HG02870 (cell line): ENCODE results near the gene CRYBB3.
"Not testable (repeated sequence)": the region's sequence is repeated elsewhere in the genome, so short reads cannot be mapped to it uniquely, and the experiment has no call there.

Experiments
- ATAC-seq: cut with Tn5 transposase; IDR thresholded peaks from one replicate; pipeline ENCODE4 v1.9.1; 2021; ENCODE audit warnings: mild to moderate bottlenecking, moderate library complexity; ENCODE audit not compliant: unreplicated experiment

The CRYBB3 gene

GRCh38 chr22:25174888-25175411 lies 24.7 kb upstream of the CRYBB3 start:
- no peak for ATAC-seq

DNA sequence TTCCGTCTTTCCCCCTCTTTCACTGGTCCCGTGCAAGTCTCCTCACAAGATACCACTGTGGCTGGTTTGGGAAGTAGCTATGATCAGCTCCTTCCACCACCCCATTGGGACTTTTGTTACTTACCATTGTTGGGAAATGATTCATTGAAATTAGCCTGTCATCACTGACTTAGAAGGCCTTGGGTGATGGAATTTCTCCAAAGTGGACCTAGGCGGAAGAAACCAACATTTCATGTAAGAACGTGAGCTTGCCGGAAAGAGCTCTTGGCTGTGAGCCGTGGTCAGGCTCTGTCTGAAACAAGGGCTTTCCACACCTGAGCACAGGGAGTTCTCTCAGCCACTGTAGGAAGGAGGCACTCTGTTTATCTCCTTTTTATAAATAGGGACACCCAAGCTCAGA lies 23.5 kb upstream of the CRYBB3 start:
- no peak for ATAC-seq

- no peak for ATAC-seq
These were observed 22.9 kb upstream of the CRYBB3 start for GRCh38 chr22:25176799-25177198.

DNA sequence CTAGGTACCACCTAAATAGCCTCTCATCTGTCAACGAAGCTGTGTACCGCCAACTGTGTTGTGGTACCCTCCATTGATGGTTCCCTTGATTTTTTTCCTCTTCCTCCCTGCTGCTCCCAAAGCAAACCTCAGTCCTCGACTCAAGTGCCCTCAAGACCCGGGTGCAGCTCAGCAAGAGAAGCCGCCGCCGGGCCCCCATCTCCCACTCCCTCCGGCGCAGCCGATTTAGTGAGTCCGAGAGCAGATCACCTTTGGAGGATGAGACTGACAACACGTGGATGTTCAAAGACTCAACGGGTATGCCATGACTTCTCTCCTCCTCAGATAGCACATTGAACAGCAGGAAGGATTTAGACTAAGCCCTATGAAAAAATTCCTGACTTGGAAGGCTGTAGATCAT lies 22.4 kb upstream of the CRYBB3 start:
- ATAC-seq, result no peak

- no peak for ATAC-seq
These were observed 21.8 kb upstream of the CRYBB3 start for GRCh38 chr22:25177895-25178294.

DNA sequence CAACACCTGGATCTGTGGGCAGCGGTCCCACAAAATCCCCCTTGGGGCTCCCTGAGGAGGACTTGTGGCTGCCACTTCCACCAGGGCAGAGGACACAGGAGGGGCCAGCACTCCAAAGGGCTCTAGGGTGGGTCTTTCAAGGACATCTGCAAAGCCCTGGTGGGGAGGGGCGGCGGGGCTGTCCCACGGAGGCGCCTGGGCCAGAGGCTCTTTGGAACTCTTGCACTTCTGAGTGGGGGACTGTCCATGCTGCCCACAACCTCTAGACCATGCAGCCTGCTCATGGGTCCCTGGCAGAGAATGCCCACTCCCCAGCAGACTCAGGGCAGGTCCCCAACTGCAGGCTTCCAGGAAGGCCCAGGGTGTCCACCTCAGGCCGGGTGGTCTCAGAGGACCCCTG lies 21.3 kb upstream of the CRYBB3 start:
- not testable (repeated sequence) for ATAC-seq

GRCh38 chr22:25178869-25179631 lies 20.6 kb upstream of the CRYBB3 start:
- not testable (repeated sequence) for ATAC-seq

GRCh38 chr22:25182131-25183110 lies 17.2 kb upstream of the CRYBB3 start:
- ATAC-seq, result no peak

DNA sequence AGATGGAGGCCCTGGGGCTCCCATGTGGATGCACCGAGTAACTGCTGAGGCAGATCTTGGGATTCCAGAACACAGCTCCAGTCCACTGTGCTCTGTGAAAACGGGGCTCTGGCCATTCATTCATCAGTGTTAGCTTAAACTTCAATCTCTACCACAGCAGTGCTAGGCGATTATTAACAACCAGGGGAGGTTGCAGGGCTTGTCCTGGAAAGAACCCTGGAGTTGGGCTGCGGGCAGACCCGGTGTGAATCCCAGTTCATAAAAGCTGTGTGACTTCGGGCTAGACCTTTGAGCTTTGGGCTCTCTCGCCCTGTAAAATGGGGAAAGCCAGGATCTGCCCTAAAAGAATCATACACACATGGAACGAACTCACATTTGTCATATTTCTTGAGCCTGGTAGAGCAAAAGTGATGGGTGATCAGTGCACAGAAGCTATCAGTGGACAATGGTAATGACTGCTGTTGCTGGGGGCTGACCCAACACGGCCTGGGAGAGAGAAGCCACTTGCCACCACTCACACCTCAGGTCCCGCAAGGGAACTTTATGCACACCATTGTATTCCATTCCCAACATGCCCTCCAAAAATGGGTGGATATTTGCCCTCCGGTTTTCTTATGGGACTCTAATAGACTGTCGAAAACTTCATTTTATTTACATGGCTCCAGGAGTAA lies 15.6 kb upstream of the CRYBB3 start:
- ATAC-seq, result no peak

DNA sequence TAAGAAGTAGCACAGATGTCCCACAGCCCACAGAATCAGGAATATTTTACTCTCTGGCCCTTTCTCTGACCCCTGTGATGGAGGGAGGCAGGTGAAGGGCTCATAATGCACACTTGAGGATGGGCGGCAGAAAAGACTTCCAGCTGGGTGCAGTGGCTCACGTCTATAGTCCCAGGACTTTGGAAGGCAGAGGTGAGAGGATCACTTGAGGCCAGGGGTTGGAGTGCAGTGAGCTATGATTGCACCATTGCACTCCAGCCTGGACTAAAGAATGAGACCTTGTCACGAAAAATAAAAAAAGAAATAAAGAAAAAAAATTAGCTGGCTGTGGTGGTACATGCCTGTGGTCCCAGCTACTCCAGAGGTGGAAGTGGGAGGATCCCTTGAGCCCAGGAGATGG lies 13.5 kb upstream of the CRYBB3 start:
- no peak for ATAC-seq

DNA sequence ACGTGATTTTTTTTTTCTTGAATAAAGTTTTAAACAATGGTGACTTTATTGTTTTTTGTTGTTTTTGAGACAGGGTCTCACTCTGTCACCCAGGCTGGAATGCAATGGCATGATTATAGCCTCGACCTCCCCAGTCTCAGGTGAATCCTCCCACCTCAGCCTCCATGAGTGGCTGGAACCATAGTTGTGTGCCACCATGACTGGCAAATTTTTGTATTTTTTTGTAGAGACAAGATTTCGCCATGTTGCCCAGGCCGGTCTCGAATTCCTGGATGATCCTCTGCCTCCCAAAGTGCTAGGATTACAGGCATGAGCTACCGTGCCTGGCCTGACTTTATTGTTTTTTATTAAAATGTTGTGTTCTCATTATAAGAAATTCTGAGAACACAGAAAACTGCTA lies 12.2 kb upstream of the CRYBB3 start:
- ATAC-seq, result no peak

DNA sequence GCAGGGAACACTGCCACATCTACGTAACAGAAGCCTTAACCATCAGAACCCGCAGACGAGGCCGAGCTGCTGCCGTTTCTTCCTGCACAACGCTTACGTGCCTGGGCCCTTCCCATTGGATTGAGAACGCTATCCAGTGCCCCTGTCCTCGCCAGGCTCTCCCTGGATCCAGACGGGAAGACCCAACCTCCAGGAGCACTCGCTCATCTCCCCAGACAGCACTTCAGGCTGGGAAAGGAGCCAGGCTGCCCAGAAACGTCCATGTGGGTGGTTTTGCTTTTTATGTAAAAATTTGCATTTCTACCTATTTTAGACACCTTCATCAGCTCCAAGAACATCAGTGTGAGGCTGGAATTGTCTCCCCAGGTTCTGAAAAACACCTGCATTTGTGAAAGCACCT lies 7.3 kb upstream of the CRYBB3 start:
- ATAC-seq, result no peak

DNA sequence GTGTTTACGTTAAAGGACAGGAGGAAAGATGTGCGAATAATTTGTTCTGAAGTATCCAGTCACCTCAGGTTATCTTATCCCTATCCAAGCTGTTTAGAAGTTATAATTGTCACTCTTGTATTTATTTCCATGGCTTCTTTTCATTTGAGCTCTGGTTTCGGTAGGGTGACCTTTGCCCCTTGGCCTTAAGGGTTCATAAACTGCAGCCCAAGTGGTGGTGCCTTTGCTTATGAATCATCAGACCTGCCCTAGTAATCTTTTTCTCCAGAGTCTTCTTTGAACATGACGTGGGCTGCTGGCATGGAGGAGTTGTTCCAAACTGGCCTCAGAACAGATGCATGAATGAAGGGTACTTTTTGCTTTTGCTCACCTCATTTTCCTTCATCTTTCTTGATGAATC lies 6.5 kb upstream of the CRYBB3 start:
- ATAC-seq, result no peak

- ATAC-seq, result no peak
These were observed 6.1 kb upstream of the CRYBB3 start for GRCh38 chr22:25193548-25193947.

DNA sequence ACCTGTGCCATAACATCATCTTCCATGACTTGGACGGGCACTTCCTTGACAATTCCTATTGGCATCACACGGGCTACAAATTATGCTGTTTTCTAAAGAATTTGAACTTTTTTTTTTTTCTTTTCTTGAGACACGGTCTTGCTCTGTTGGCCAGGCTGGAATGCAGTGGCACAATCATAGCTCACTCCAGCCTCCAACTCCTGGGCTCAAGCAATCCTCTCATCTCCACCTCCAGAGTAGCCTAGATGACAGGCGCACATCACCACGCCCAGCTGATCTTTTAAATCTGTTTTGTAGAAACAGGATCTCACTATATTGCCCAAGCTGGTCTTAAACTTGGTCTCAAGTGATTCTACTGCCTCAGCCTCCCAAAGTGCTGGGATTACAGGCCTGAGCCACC lies 3.3 kb upstream of the CRYBB3 start:
- ATAC-seq, result no peak

- no peak for ATAC-seq
These were observed 2.3 kb upstream of the CRYBB3 start for GRCh38 chr22:25197340-25197739.

DNA sequence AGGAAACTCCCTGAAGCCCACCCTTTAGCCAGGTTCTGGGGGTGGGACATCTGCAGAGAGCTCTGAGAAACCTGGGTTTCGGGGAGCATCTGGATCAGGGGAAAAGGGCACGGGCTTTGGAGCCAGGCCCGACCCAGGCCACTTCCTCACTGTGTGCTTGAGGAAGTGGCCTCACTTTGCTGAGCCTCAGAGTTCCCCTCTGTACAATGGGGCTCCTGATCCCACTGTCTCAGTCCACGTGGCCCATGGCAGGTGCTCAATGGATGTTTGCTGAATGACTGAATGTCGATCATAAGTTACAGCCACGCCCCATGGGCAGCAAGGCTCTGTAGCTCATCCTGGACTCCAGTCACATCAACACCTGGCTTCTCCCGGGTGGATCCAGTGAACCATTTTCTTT lies 1.3 kb downstream of the CRYBB3 start:
- ATAC-seq, result no peak

DNA sequence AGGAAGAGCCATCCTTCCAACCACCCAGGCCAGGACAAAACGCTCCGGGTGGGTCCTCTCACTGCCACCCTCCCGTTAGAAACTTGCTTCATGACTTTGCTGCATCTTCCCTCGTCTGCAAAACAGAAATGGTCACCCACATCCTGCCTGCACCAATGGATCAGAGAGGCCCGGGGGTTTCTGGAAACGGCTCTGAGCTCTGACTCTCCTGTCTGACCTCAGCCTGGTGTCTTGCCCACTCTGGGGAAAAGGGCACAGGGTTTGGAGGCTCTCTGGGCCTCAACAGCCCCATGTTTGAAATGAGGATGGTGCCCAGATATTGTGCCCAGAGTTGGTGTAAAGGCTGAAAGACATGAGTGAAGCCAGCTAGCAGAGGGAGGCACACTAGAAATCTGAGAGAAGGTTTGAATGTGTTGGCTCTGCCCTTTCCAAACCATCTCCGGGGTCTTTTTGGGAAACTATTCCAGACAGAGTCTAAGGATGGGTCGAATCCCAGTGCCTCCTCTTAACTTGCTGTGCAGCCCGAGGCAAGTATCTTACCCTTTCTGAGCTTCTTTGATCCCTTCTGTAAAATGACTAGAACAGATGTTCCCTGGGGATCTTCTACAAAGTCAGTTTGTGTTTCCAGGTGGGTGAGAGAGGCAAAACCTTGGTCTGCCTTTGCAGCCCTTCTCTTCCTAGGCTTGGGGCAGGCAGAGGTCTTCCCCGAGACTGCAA lies 2.1 kb downstream of the CRYBB3 start:
- no peak for ATAC-seq

DNA sequence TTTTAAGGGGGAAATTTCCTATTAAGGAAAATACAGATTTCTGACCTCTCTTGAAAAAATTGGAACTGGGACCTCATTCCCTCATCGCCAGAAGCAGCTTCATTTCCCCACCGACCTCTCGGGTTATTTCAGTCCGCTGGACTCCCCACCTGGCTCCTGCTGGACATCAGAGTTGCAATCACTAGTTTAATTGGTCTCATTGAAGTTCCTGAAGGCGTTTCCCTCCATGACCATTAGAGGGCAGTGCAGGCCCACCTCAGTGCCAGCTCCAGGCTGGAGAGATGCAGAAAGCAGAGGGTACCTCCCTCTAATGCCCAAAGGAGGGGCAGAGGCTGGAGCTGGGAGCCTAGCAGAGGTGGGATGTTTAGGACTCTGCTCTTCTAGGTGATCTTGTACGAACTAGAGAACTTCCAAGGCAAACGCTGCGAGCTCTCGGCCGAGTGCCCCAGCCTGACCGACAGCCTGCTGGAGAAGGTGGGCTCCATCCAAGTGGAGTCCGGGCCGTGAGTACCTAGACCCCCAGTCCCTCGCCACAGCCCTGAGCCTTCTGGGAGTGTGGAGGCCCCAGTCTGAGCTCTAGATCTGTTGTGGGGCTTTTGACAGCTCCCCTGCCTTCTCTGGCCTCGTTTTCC lies 2.7 kb downstream of the CRYBB3 start:
- ATAC-seq, result no peak

GRCh38 chr22:25203082-25203481 lies 3.4 kb downstream of the CRYBB3 start:
- no peak for ATAC-seq
